HUES6 (cell line): ENCODE data around the gene TMEM80.
A peak's percentile ranks its signal among the peaks of the same experiment; 100 is the strongest.

Source experiments
- H3K27ac ChIP-seq: 2 replicates; pipeline ENCODE4 v1.7.0; 2013; ENCODE audit warnings: low read depth, mild to moderate bottlenecking, low read length, inconsistent platforms
- H3K27me3 ChIP-seq: 2 replicates; pipeline ENCODE4 v1.6.1; 2013; ENCODE audit warnings: low read length; ENCODE audit not compliant: control insufficient read depth, insufficient read depth
- H3K36me3 ChIP-seq: 2 replicates; pipeline ENCODE4 v1.6.1; 2013; ENCODE audit warnings: low read length; ENCODE audit not compliant: control insufficient read depth, insufficient read depth
- H3K4me1 ChIP-seq: 2 replicates; pipeline ENCODE4 v1.6.1; 2013; ENCODE audit warnings: low read length; ENCODE audit not compliant: control insufficient read depth, insufficient read depth
- H3K4me3 ChIP-seq: 2 replicates; pipeline ENCODE4 v1.5.1; 2013; ENCODE audit warnings: low read depth, low read length
- H3K9ac ChIP-seq: one replicate; pipeline ENCODE4 v1.6.1; 2013; ENCODE audit warnings: mild to moderate bottlenecking, low read length
- H3K9me3 ChIP-seq: 2 replicates; pipeline ENCODE4 v1.6.1; 2013; ENCODE audit warnings: low read depth, low read length; ENCODE audit not compliant: control insufficient read depth, insufficient read depth

The TMEM80 gene

GRCh38 chr11:693415-693831 is 2.2 kb upstream of the TMEM80 start:
- Histone ChIP-seq H3K4me1 (peaks cover 28% of the 10 kb centered on the region), H3K4me3 (0 out of 2 replicates have a peak overlapping the region, but pooled peaks have one; percentile 8), H3K27ac (no peak overlapping the region), H3K9ac (no peak overlapping the region), H3K27me3 (no peaks in the 10 kb centered on the region), H3K9me3 (no peaks in the 10 kb centered on the region), H3K36me3 (peaks cover 15% of the 10 kb centered on the region)

GRCh38 chr11:693887-694562 is 1.6 kb upstream of the TMEM80 start:
- H3K27ac ChIP-seq = no peak overlapping the region
- no peak overlapping the region; the same call in 1 of the 2 replicates for H3K4me3 ChIP-seq
- no peaks in the 10 kb centered on the region for H3K27me3 ChIP-seq
- H3K9ac ChIP-seq = no peak overlapping the region
- H3K4me1 ChIP-seq = peaks cover 34% of the 10 kb centered on the region
- H3K36me3 ChIP-seq = peaks cover 9% of the 10 kb centered on the region
- H3K9me3 ChIP-seq = no peaks in the 10 kb centered on the region

- Histone ChIP-seq H3K36me3 (peaks cover 3% of the 10 kb centered on the region), H3K27me3 (no peaks in the 10 kb centered on the region), H3K9me3 (no peaks in the 10 kb centered on the region), H3K9ac (peak within 1 kb of the TSS; percentile 94), H3K27ac (peak within 1 kb of the TSS; percentile 99), H3K4me1 (peaks cover 35% of the 10 kb centered on the region), H3K4me3 (peak within 1 kb of the TSS; percentile 94)
Measured at GRCh38 chr11:694563-695287, 891 bp upstream of the TMEM80 start, which contains the start of gene DEAF1. TSS of gene DEAF1 (minus strand) at chr11:695222. CDS start at chr11:695047, 175 bp downstream.

DNA sequence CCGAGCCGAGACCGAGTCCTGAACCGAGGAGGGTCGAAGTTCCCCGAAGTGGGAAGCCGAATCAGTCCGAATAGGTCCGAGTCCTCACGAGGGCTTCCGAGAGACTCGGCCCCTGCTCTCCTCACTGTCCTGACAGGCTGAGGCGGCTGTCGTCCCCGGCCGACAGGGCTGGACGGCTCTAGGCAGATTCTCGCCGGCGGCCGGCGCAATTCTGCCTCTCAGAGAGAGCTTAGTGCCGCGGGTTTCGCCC is 403 bp upstream of the TMEM80 start:
- H3K27ac ChIP-seq = peak overlapping the region; percentile 99
- peaks cover 35% of the 10 kb centered on the region for H3K4me1 ChIP-seq
- peak overlapping the region; percentile 93 for H3K9ac ChIP-seq
- no peaks in the 10 kb centered on the region; the same call in 1 of the 2 replicates for H3K36me3 ChIP-seq
- H3K4me3 ChIP-seq = peak overlapping the region; percentile 94
- H3K9me3 ChIP-seq = no peaks in the 10 kb centered on the region
- H3K27me3 ChIP-seq = no peaks in the 10 kb centered on the region

DNA sequence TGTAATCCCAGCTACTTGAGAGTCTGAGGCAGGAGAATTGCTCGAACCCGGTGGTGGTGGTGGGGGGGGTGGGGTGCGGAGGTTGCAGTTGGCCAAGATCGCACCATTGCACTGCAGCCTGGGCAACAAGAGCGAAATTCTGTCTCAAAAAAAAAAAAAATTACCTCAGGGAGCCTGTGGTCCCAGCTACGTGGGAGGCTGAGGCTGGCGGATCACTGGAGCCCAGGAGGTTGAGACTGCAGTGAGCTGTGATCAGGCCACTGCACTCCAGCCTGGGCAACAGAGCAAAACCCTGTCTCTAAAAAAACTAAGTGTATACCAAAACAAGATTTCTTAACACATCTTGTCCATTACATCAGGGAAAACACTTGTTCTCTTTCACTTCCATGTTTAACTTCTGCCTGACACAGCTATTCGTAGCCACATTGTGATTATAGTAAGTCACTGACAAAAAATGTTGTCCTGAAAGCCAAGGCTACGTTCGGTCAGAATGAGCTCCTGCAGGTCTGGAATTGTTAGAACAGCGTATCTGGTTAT is 1.4 kb downstream of the TMEM80 start:
- Histone ChIP-seq H3K27ac (no peak overlapping the region), H3K4me3 (no peak overlapping the region), H3K4me1 (peaks cover 35% of the 10 kb centered on the region), H3K27me3 (no peaks in the 10 kb centered on the region), H3K9ac (no peak overlapping the region), H3K36me3 (peaks cover 5% of the 10 kb centered on the region; the same call in 1 of the 2 replicates), H3K9me3 (no peaks in the 10 kb centered on the region)

- H3K4me3 ChIP-seq = no peak overlapping the region; the same call in 1 of the 2 replicates
- peak overlapping the region; percentile 52; the same call in 1 of the 2 replicates for H3K27ac ChIP-seq
- no peaks in the 10 kb centered on the region for H3K27me3 ChIP-seq
- no peaks in the 10 kb centered on the region for H3K9me3 ChIP-seq
- peak overlapping the region; percentile 49 for H3K9ac ChIP-seq
- H3K4me1 ChIP-seq = peaks cover 35% of the 10 kb centered on the region
- H3K36me3 ChIP-seq = peaks cover 7% of the 10 kb centered on the region; the same call in 1 of the 2 replicates
Measured at GRCh38 chr11:697811-698311, 2.2 kb downstream of the TMEM80 start.

GRCh38 chr11:698493-699115 is 3.0 kb downstream of the TMEM80 start:
- H3K27me3 ChIP-seq = no peaks in the 10 kb centered on the region
- H3K27ac ChIP-seq = peak overlapping the region; percentile 52; the same call in 1 of the 2 replicates
- peak overlapping the region; percentile 49 for H3K9ac ChIP-seq
- H3K4me1 ChIP-seq = peaks cover 28% of the 10 kb centered on the region
- H3K4me3 ChIP-seq = no peak overlapping the region; the same call in 1 of the 2 replicates
- H3K36me3 ChIP-seq = peaks cover 7% of the 10 kb centered on the region; the same call in 1 of the 2 replicates
- no peaks in the 10 kb centered on the region for H3K9me3 ChIP-seq

DNA sequence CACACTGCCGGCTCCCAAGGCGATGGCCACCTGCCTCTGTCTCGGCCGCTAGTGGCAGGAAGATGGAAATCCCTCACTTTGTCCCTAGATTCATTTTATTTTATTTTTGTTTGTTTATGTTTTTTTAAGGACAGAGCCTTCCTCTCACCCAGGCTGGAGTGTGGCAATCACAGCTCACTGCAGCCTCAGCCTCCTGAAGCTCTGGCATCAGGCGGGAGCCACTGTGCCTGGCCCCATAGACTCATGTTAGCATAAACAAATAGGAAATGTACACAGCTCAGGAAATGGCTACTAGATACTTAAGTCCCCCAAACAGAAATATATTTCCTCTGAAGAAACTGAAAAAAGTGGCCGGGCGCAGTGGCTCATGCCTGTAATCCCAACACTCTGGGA is 3.5 kb downstream of the TMEM80 start:
- Histone ChIP-seq H3K4me3 (no peak overlapping the region), H3K4me1 (peaks cover 23% of the 10 kb centered on the region), H3K9ac (no peak overlapping the region), H3K27me3 (no peaks in the 10 kb centered on the region), H3K9me3 (no peaks in the 10 kb centered on the region), H3K36me3 (peaks cover 7% of the 10 kb centered on the region; the same call in 1 of the 2 replicates), H3K27ac (no peak overlapping the region)

- Histone ChIP-seq H3K9me3 (no peaks in the 10 kb centered on the region), H3K9ac (no peak overlapping the region), H3K4me3 (no peak overlapping the region), H3K4me1 (peaks cover 26% of the 10 kb centered on the region), H3K27ac (no peak overlapping the region), H3K36me3 (peaks cover 12% of the 10 kb centered on the region), H3K27me3 (no peaks in the 10 kb centered on the region)
Measured at GRCh38 chr11:699753-700152, 4.1 kb downstream of the TMEM80 start.

- no peak overlapping the region for H3K4me3 ChIP-seq
- no peak overlapping the region for H3K9ac ChIP-seq
- H3K36me3 ChIP-seq = peaks cover 13% of the 10 kb centered on the region
- no peaks in the 10 kb centered on the region for H3K9me3 ChIP-seq
- peaks cover 5% of the 10 kb centered on the region; the same call in 1 of the 2 replicates for H3K27me3 ChIP-seq
- H3K27ac ChIP-seq = no peak overlapping the region
- peaks cover 34% of the 10 kb centered on the region for H3K4me1 ChIP-seq
Measured at GRCh38 chr11:701741-702461, 6.3 kb downstream of the TMEM80 start.
